ENCODE results near the gene PLCG2. TPM values are rescaled to one million over a fixed set of nuclear protein-coding genes. Genes with fewer than 3 reads are reported as not detected.

Gene PLCG2
- total and polyA plus RNA-seq, 2 of the 8 experiments (the other 6 are each of a cell fraction or from before 2014, with no cell fraction given) = 6.1 to 6.9 TPM

- TF ChIP-seq RBBP5 (IDR thresholded peaks at IDR 0.05; ENCODE audit: borderline replicate concordance, low read depth, low read length) = no peak
- no peak for TF ChIP-seq CREB1 (IDR thresholded peaks at IDR 0.05)
Measured at GRCh38 chr16:81755915-81756614, 23.0 kb upstream of the PLCG2 start (continued).
